Activated CD4-positive, alpha-beta T cell treated with anti-CD3 and anti-CD28 coated beads for 1 hour (primary cell): ENCODE data around the gene TSPAN16.
"Not testable (repeated sequence)": the region's sequence is repeated elsewhere in the genome, so short reads cannot be mapped to it uniquely, and the experiment has no call there.

Experiments used
- DNase-seq: peaks from one replicate; pipeline ENCODE4 v3.0.0-alpha.2; 2020

The TSPAN16 gene

GRCh38 chr19:11321191-11322126 lies 25.5 kb downstream of the TSPAN16 start:
- DNase-seq: no peak

DNA sequence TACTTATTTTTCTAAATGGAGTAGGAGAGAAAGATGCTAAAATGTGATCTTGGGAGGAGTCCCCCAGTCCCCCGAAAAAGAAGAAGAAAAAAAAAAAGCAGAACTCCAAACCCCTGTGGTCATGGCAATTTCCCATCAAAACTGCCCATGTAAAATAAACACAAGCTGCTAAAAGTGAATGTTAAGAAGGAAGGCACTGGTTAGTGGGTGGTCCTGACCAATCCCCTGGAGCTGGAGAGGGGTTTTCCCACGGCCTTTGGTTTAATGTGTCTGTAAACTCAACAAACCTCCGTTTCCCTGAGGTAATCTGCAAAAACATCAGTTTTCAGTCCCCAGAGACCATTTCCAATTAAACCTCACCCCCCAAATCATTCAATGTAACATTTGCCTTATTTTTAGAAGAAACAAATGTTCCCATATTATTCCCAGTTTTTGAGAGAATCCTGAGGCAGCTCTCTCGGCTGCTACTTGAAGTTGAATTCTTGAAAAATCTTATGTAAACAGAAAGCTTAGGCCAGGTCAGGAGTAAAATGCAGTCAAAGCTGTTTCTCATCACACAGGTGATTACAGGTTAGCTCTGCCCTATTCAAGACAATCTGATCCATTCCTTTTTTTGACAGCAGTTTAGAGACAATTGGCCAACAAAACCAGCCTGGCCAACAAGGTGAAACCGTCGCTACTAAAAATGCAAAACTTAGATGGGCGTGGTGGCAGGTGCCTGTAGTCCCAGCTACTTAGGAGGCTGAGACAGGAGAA lies 26.5 kb downstream of the TSPAN16 start:
- no peak for DNase-seq

DNA sequence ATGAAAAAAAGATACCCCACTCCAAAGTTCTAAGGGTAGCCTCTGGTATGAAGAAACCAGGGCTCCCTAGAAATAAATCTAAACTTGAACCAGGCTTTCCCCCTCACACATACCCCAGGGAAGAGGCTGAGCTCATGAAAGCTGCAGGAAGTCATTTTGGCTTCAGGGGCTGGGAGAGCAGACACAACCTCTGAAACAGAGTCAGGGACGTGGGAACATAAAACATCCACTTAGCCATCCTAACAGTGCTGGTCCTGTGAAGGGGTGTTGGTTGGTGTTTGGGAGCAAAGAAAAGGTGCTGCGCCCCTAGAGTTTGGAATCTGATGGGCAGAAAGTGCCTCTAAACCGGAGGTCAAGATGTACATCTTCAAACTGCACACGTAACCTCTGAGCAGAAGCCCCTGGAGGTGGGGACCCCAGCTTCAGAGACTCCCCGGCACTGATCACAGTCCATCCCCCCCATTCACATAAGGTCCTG lies 27.7 kb downstream of the TSPAN16 start:
- no peak for DNase-seq

GRCh38 chr19:11324079-11324661 lies 28.2 kb downstream of the TSPAN16 start:
- no peak for DNase-seq

GRCh38 chr19:11324748-11325389 lies 28.9 kb downstream of the TSPAN16 start:
- DNase-seq: no peak

DNA sequence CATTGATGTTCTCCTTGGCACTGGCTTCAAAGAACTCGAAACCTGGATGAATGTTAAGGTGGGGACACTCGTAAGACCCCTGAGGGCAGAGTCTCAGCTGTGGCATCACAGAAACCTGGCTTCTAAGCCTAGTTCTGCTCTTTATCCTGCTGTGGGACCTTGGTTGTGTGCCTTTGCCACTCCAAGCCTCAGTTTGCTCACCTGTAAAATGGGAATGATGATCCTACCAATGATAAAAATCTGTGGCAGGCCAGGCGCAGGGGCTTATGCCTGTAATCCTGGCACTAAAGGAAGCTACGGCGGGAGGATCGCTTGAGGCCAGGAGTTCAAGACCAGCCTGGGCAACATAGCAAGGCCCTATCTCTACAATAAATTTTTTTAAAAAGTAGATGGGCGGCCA lies 29.6 kb downstream of the TSPAN16 start:
- DNase-seq: no peak

DNA sequence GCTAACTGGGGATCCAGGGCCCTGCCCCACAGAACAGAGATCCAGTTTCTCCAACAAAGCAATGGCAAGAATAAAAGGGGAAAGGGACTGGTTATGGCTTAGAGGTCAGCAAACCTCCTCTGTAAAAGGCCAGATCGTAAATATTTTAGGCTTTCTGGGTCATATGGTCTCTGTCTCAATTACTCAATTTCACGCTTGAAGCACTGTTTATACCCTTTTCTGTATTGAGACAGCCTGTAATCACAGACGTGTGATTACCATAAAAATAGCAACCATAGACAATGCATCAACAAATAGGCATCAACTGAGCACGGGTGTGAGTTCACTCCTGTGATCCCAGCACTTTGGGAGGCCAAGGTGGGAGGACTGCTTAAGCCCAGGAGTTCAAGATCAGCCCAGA lies 34.2 kb downstream of the TSPAN16 start:
- no peak for DNase-seq

DNA sequence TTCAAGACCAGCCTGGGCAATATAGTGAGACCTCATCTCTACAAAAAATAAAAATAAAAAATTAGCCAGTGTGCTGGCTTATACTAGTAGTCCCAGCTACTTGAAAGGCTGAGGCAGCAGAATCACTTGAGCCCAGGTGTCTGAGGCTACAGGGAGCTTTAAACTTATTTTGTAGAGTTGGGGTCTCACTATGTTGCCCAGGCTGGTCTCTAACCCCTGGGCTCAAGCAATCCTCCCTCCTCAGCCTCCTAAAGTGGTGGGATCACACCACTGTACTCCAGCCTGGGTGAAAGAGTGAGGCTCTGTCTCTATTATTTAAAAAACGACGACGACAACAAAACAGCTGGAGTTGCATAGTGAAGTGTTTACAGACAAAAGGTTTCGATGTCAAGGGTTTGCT lies 35.5 kb downstream of the TSPAN16 start:
- DNase-seq: no peak

- DNase-seq: no peak
Observed at GRCh38 chr19:11332822-11333221, 36.9 kb downstream of the TSPAN16 start.

- not testable (repeated sequence) for DNase-seq
Observed at GRCh38 chr19:11333838-11334237, 37.9 kb downstream of the TSPAN16 start.

GRCh38 chr19:11335449-11336146 lies 39.6 kb downstream of the TSPAN16 start:
- no peak for DNase-seq

DNA sequence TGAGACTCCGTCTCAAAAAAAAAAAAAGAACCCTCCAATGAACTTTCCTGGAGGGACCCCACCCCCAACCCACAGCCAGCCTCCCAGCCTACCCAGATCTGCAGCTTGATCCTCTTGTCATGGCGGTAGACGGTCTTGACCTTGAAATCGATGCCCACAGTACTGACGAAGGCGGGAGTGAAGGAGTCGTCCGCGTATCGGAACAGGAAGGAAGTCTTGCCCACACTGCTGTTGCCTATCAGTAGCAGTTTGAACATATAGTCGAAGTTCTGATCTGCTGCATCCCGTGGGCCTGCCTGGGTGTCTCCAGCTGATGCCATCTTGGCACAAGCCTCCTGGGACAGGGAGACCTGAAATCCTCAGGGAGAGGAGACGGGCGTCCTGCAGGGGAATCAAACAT lies 41.1 kb downstream of the TSPAN16 start:
- DNase-seq: no peak

DNA sequence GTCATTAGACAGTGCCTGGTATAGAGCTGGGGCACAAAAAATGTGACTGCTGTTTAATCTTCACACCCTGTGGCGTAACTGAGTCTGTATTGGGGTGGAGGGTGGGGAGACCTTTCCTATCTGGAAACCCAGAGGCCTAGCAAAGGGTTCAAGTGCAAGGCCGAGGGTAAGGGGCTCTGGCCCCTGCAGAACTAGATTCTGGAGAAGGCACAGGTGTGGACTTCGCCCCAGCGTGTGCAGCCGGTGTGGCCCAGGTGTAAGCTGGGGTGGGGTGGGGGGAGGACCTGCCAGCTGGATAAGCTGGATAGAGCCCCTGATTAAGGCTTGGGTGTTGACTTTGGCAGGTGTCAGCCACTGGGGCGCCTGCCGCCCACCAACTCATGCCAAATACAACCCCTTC lies 42.2 kb downstream of the TSPAN16 start:
- no peak for DNase-seq

DNA sequence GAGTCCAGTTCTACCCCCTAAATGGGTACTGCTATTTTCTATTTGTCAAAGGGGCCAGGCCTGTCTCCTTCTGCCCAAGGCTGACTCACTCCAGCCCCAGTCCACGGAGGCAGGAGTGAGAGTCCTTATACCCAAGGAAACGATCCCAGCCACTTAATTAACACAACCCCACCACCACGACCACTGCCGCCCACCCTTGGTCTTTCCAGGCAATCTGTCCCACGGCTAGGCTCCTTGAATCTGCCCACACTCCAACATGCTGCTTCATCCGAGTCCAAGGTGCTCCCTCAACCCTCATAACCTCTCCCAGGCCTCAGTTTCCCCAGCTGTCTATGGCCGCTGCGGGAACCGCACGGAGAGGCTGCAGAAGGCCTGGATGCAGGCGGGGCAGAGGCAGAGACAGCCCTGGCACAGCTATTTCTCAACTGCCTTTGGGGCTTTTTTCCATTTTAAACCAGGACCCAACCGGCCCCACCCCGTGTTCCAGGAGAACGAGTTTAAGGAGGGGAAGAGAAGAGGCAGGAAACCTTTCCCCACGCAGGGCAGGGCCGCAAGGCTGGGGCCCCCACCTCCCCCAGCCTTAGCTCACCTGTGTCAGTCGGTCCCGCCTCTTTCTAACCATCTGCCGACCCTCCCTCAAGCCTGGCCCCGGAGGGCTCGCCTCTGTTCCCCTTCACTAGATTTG lies 42.8 kb downstream of the TSPAN16 start:
- no peak for DNase-seq

- peak; percentile 65 for DNase-seq
Observed at GRCh38 chr19:11339254-11340098, 43.5 kb downstream of the TSPAN16 start, which contains the start of gene RAB3D. TSS of gene RAB3D (minus strand) at chr19:11339657. CDS start at chr19:11337399, 2,258 bp downstream.

DNA sequence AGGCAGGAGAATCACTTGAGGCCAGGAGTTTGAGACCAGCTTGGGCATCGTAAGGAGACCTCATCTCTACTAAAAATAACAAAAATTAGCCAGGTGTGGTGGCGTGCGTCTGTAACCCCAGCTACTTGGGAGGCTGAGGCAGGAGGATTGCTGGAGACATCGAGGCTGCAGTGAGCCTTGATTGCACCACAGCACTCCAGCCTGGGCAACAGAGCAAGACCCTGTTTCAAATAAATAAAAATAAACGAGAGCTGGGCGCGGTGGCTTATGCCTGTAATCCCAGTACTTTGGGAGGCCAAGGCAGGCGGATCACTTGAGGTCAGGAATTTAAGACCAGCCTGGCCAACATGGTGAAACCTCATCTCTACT lies 44.1 kb downstream of the TSPAN16 start:
- DNase-seq: not testable (repeated sequence)

- no peak for DNase-seq
Observed at GRCh38 chr19:11342429-11342828, 46.5 kb downstream of the TSPAN16 start.

- DNase-seq: no peak
Observed at GRCh38 chr19:11345122-11345803, 49.3 kb downstream of the TSPAN16 start.

DNA sequence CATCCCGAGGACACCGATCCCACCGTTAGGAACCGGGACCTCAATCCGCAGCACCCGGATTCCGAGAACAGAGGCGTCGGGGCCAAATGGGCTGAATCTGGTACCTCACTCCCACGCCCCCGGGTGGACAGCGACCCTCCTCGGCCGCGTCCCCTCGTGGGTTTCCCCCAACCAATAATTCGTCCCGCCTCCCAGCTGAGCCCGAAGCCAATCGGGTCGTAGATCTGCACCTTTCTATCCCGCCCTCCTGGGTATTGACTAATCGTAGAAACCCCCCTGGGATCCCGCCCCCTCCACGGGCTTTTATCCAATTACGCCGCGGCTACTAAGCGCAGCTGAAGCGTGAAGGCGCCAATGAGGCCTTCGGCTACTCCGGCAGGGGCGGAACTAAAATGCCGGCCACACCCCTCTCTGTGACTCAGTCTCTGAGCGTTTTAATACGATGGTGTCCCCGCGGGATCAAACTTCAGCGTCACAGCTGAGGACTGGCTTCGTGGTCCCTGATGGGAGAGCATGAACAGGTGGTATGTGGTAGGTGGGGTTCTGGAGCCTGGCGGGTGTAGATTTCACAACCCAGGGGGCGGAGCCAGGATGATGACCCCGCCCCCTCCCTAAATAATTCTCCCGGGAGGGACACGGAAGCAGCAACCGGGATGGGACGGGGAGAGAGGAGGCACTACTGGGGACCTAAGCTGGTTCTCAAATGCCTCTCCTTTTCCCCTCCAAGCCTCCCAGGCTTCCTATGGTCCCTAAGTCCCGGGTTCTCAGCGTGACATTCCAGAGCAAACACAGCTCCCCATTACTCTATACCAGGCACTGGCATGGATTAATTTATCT lies 50.4 kb downstream of the TSPAN16 start, which contains the start of the genes CCDC159 and TMEM205:
CCDC159 (plus strand) TSS at position 416 of the 837 bp plus-strand sequence; CDS start at position 504, 88 bp downstream.
TMEM205 (minus strand) TSS at position 165 of the 837 bp plus-strand sequence. CDS start 649 bp downstream, outside the sequence.
- DNase-seq: peak; percentile 97
